Colon (tissue), 2 donors: ENCODE results near the gene LRRFIP1.

Source experiments
- FAIRE-seq: peaks from 2 replicates; lab custom pipeline; 2012; peaks lifted over from hg19 to GRCh38; lab: Jason Lieb, UNC
- donor health status: control.
- donor health status: control.

Gene LRRFIP1

GRCh38 chr2:237618449-237618848 is 8.9 kb upstream of the LRRFIP1 start:
- no peak for FAIRE-seq

DNA sequence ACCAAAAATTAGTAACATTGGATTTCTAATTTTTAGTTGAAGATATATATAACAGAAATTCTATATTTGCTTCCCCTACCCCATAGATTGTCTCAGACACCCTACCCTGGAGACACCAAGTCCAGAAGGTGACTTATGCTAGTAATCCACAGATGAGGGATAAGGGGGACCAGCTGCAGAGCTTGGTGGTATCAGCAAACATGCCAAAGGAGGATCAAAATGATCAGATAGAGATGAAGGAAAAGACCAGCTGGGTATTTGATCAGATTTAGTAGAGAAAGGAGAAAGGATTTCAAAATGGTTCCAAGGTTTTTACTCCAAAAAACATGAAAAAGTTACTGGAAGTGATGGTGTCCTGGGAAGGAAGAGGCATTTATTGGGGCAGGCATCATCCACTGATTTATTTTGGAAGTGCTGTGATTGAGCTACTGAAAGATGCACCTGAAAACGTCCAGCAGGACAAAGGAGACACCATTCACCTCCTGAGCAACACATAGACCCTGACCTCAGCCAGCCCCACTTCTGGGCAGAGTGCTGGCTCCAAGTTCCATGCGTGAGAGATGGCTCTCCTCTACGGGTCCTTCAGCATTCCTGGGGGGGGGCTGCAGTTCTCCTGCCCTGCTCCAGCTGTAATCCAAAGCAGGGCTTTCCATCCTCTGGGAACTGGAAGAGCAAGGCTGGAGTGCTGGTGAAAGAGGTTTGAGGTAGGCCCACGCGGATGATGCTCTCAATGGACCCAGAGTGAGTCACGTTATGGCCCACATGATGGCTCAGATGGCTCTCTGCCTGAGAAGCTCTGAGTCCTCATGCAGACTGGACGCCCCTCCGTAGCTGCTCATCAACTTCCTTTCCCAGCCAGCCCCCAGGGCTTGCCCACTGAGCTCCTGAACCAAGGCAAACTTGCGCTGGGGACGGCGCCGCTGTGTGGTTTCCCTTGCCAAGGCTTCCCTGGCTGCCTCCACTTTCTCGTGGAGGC is 3.7 kb upstream of the LRRFIP1 start:
- FAIRE-seq: no peak

DNA sequence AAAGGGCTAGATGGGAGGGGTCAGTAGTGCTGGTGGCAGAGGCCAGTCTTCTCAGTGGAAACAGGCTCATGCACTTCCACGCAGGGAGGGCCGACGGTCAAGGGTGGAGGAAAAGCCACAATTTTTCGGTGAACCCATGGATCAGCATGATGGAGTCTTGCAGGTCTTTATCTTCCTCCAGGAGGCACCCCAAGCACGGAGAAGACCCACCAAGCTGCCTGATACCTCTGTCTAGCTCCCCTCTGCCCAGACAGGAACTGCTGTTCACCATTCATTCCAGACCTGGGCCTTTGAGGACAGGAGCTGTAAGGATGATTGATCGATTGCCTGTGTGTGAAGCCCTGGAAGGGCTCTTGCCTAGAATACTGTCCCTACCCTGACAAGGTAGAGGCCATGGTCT is 2.8 kb upstream of the LRRFIP1 start:
- no peak for FAIRE-seq

- FAIRE-seq: no peak
These were observed 2.1 kb upstream of the LRRFIP1 start for GRCh38 chr2:237625216-237625705.

DNA sequence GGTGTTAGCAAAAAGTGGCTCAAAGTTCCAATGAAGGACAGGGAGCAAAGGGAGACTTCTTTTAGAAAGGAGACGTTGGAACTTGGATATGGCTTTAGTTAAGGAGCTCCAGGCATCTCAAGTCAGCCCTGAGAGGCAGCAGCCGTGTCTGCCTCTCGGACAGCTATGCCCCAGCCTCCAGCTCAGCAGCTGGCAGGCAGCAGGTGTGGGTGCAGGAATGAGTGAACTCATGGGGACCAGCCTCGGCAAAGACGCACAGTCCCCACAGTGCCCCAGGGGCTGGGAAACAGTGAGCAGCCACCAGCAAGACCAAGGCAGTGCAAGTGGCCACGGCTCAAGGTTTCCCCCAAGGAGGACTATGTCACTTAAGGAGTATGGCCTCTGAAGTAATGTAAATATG is 1.6 kb upstream of the LRRFIP1 start:
- FAIRE-seq: no peak

- no peak for FAIRE-seq
These were observed 460 bp upstream of the LRRFIP1 start for GRCh38 chr2:237626813-237627440.

- no peak for FAIRE-seq
These were observed 1.1 kb downstream of the LRRFIP1 start for GRCh38 chr2:237628247-237629187.

- FAIRE-seq: no peak
These were observed 1.8 kb downstream of the LRRFIP1 start for GRCh38 chr2:237629188-237629534.

GRCh38 chr2:237629739-237630138 is 2.4 kb downstream of the LRRFIP1 start:
- FAIRE-seq: no peak

DNA sequence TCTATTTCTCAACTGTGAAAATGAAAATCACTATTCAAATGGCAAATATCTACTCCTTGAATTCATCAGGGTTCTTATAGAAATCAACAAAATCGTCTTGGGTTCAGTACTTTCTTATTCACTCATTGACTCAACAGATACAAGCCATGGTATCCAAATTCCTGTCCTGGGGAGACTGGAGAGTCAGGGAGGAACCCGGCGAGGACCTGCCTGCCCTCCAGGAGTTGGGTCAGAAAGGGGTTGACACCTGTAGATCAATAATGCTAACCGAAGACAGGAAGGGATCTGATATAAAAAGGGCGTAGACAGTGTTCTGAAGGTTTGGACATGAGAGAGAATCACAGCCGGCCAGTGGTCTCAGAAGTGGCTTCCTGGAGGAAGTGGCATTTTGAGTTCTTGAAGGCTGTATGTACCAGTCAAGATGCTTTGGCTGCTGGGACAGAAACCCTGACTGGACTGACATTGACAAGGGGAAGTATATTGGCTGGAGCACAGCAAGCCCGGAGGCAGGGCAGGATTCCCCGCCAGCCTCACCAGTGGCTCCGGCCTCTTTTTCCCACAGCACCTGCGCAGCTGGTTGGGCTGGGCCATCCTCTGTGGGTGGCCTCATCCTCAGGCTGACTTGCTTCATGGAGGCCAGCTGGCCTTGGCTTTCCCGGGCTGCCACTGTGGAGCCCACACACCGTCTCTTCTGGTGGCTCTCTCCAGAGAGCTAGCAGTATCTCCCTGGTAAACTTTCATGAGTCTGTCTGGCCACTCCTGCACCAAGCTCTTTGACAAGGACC is 3.0 kb downstream of the LRRFIP1 start:
- no peak for FAIRE-seq

DNA sequence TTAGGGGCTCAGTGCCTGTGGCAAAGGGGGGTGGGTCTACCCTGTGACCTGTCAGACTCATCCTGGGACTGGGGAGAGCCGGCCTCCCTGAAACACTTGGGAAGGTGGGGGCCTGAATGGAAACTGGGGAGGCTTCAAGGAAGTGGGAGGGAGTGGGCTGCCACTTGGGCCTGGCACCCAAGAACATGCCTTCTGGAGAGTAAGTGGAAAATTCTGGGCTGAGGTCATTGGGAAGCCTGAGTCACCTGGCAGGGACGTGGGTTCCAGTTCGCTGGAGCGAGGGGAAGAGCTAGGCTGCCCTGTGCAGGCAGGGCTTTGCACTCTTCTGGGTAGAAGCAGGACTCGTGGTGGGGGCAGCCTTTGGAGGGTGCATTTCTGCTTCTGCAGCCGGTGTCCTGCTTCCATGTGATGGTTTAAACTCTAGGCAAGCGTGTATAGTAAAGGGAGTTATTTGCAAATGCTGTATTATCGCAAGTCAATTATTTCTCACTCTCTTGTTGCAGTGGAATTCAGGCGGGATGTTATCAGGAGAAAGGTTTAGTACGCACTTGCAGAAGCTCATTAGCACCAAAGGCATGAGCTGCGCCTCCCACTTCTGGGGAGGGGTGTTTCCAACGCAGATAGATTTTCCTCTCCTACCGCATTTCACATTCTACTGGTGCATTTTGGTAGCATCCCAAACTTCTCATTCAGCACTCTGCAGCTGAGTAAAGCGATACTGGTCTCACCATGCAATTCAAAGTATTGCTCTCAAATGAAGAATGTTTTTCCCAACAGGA is 3.8 kb downstream of the LRRFIP1 start:
- no peak for FAIRE-seq

GRCh38 chr2:237631801-237632585 is 4.6 kb downstream of the LRRFIP1 start:
- FAIRE-seq: no peak

DNA sequence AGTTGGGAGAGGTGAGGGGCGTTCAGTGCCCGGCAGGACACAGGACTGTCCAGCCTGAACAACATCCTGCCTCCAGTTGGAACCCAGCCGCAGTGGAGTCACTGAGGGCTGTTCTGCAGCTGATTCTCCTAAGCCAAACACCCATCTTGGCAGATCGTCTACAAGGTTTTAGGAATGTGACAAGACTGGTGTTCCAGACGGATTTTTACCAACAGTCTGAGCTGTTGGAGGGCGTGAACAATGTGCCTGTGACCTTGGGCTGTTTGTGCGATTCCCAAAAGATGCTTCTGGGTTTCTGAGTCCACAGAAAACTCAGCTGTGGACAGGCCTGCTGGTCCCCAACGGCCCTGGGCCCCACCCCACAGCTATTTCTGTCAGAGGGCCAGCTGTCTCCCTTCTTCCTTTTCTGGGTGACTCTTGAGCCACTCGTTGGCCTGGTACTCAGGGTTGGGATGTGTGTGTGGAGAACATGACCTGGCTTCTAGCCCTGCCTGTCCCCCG is 5.7 kb downstream of the LRRFIP1 start:
- no peak for FAIRE-seq

DNA sequence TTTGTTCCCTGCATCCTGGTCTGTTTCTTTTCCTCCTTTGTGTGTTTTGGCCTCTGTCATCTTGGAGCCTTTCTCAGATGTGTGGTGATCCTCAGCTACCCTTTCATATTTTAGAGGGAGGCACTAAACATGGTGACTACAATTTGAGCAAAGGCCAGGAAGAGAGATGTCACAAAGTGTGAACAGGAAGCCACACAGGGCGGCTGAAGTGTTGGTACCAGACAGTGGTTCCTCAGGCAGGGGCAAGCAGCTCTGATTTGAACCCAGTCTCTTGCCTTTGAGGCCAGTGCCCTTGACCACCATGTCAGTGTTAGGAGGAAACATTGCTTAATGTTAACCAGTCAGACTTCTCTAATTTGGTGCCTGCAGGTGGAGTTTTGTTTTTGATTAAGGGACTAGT is 9.2 kb downstream of the LRRFIP1 start:
- FAIRE-seq: no peak

- no peak for FAIRE-seq
These were observed 10.2 kb downstream of the LRRFIP1 start for GRCh38 chr2:237637429-237638135.

DNA sequence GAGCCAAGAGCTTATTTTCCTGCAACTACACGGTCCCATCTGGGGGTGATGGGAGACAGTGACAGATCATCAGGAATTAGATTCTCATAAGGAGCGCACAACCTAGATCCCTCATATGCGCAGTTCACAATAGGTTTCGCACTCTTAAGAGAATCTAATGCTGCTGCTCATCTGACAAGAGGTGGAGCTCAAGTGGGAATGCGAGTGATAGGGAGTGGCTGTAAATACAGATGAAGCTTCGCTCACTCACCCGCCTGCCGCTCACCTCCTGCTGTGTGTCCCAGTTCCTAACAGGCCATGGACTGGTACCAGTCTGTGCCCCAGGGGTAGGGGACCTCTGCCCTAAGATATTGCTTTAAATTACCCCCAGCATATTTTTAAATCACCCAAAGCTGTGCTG is 10.8 kb downstream of the LRRFIP1 start:
- FAIRE-seq: no peak

DNA sequence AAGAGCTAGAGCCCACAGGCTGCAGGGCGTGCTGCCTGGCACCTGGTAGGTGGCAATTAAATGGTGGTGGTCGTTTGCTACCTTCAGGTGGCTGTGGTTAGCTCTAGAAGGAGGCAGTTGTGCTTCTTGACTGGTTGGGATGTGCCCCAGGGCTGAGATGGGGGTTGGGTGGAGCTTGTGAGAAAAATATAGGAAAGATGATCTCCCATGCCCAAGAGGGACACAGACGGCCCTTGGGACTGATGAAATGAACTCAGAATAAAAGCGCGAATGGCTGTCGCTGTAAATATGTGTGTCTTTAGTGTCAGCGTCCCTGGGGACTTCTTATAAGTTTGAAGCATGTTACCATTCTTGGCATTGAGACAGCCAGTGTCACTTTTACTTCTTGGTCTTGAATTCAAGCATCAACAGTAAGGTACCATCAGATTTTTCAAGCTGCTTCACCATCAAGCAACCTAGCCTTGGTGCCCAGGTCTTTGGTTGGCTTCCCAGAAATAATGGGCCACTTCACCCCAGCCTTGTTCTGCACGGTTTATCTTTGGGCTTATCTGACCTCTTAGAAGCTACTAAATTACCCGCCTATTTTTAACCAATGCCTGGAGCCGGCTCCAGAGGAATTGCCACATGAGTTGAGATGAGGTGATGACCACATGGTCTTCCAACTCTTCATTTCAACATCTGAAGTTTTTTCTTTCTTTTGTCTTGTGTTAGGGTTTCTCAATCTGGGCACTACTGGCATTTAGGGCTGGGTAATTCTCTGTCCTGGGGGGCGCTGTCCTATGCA is 11.9 kb downstream of the LRRFIP1 start:
- no peak for FAIRE-seq

- FAIRE-seq: no peak
These were observed 12.4 kb downstream of the LRRFIP1 start for GRCh38 chr2:237639836-237640220.
